Stimulated activated CD8-positive, alpha-beta memory T cell treated with anti-CD3 and anti-CD28 coated beads, Interleukin-2, amount 100 ng/mL, for 48 hours (primary cell): Measurements from ENCODE around the gene MTHFD1L.
A peak's percentile ranks its signal among the peaks of the same experiment; 100 is the strongest.

Source experiments
- DNase-seq, 2 donors: peaks; one replicate each; pipeline ENCODE4 v3.0.0-alpha.2; 2020; ENCODE audit warnings: low read depth in 2 of 2

The MTHFD1L gene

GRCh38 chr6:150934380-150934779, 68.9 kb downstream of the MTHFD1L start:
- no peak for DNase-seq

DNA sequence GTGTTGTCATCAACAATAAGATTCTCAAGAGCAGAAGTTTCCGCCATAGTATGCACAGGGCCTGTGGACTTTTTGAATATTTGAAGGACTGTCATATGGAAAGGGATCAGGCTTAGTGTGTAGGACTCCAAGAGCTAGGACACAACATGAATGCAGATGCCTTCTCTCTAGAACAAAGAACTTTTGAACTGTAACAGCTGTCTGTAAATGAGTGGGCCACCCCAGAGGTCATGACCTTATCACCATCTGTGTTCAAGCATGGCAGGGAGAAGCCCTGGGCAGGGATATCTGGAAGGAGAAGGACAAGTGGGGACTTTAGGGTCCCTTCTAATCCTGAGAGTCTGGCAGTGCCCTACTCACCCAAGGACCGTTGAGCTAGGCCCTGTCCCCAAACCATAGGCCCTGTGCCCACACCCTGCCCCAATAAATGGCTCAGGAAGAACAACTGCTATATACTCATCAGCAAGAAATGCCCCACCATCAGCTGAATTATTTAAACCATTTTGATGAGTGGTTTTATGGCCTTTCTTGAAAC, 70.6 kb downstream of the MTHFD1L start:
- no peak for DNase-seq

DNA sequence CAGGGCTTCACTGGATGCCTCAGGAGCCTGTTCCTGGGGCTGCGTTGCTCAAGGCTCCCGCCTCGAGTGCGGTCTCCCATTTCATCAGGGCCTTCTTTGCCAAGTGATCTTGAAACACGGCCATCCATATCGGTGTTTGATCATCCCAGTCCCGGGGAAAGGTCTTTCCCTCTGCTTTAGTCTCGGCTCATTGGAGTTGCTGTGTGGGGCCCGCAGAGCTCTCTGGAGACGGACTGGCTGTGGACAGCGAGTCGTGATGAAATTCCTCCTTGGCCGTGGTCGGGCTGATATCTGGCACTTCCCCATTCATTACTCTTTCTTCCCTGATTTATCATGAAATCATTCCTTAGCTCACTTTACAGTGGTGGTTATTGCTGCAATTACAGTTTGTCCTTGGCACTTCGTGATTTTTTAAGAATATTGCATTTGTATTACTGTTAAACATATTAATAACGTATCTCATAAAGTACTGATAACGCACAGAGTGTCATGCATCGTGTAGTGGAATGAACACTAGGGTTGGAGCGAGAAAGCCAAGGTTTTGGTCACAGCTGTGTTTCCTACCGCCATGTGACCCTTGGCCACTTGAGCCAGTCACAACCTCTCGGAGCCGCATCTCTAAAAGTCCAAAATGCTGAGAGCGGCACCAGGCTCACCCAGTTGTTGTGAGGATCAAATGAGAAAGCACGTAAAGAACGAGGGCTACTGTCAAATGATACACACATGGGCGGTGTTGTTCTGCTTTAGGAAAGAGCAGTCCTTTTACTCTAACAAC, 71.8 kb downstream of the MTHFD1L start:
- DNase-seq: no peak

DNA sequence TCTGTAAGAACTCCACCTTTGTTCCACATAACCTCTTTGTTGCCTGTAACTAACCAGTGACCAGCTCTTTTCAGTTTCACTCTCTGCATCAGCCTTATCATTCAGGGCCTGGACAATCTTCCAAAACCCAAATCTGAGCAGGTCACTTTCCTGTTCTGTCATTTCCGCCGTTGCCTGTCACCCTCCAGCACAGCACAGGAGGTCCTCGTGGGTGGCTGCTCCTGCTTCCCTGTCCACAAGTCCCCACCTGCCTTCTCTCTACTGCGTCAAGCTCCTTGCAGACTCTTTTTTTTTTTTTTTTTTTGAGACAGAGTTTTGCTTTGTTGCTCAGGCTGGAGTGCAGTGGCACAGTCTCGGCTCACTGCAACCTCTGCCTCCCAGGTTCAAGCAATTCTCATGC, 73.9 kb downstream of the MTHFD1L start:
- DNase-seq: no peak

- no peak for DNase-seq
Measured at GRCh38 chr6:150940941-150941340, 75.4 kb downstream of the MTHFD1L start.

DNA sequence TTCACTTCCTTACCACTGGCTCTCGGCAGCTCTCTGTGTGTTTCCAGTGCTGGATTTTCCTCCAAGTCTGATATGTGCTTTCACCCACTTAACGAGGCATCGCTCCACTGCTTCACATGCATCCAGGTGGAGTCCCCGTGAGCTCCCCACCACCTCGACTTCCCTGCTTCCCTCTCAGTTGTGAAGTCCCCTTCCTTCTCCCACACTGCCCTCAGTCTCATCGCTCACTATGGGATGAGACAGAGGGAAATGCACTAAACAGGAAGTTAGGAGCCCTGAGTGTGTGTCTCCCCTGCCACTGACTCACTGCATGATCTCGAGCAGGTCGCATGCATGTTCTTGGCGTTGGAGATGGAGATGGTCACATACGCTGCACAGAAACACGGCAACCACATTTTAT, 84.0 kb downstream of the MTHFD1L start:
- DNase-seq: no peak

DNA sequence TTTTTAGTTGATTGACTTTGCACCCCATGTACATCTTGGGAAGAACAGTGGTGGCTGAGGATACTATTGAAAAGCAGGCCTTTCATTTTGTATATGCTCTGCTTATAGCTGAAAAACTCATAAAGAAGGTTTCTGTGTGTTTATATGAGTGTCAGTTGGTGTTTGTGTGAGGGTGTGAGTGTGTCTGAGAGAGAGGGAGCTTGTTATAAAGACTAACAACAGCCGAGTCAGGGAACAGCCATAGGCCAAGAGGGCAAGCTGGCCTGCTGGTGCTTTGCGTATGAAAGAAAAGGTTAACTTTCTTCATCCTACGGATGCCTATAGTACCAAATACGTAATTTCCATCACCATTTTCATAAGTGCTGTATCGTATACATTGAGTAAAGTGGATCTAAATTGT, 88.3 kb downstream of the MTHFD1L start:
- DNase-seq: no peak

DNA sequence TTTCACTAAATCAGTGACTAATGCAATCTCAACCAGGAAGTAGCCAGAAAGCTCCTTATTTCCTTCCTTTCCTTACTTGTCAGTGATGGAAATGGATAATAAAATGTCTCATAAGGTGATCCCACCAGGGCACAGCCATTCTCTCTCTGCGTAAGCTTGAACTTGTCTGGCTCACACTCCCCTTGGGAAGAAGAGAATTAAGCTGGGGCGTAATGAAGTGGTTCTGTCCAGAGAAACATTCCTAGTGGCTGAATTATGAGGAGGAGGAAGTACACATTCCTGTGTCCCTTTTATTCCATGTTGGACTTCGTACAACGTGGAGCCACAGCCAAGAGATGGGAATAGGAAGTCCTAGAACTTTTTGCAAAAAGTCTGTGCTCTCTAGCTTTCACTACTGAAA, 93.7 kb downstream of the MTHFD1L start:
- no peak for DNase-seq

GRCh38 chr6:150962436-150962835, 96.9 kb downstream of the MTHFD1L start:
- no peak for DNase-seq

DNA sequence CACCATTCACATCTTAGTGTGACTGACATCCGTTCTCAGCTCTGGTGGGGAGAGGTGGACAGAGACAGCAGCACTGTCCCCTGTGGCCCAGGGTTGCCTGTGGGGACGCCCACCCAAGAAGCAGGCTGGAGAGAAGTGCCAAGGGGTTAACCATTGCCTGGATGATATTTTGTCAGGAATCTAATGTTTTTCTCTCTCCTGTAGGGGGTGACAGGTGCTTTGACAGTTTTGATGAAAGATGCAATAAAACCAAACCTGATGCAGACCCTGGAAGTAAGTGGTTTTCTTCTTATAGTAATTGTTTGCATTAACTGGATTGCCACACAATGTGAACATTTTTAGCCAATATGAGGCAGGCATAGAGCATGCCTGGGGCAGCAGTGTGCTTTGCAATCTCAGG, 99.3 kb downstream of the MTHFD1L start:
- DNase-seq: no peak

GRCh38 chr6:150966786-150967185, 101.3 kb downstream of the MTHFD1L start:
- no peak for DNase-seq

DNA sequence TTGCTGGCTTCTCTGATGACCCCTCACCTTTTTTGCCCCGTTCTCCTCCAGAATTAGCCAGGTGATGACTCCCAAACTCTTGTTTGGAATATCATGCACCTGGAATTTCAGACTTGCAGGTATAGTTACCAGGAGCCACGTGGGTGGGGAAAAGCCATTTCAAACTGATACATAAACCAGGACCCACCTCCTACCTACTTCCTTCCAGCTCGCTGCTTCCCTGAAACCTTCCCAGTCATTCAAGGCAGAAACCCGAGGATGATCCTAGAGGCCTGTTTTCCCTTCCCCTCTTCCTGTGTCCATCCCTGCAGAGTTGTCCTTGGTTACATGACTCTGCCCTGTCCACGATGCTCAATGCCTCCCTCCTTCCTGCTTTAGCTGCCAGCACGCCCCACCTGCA, 101.9 kb downstream of the MTHFD1L start:
- DNase-seq: no peak

DNA sequence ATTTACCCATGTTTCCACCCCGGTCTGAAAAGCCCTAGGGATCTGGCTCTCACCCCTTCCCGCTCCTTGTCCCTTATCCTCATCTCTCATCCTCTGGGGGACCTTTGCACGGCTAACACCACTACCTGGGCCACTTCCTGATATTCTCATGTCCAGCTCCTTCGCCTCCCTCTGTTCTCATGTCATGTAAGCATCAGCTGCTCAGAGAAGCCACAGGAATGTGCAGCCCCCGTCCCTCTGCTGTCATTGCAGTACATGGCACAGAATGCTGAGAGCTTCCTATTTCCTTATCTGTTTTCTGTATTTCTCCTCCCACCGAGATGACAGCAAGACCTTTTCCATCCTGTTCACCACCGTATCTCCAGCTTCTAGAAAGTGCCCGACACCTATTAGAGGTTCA, 102.4 kb downstream of the MTHFD1L start:
- DNase-seq: no peak

DNA sequence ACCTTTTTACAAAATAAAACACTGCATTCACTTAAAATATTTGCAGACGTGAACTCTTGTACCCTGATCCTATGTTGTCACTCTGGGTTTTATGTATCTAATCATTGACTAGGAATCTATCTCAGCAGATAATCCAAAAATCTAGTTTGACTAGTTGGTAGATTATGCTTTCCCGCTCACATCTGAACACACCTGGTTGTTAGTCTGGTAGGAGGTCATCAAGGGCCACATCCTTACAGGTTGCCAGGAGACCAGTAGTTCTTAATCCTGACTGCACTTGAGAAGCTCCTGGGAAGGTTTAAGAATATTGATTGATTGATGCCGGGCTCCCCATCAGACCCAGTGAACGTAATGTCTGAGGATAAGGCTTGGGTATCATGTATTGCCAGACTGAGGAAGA, 104.4 kb downstream of the MTHFD1L start:
- no peak for DNase-seq

DNA sequence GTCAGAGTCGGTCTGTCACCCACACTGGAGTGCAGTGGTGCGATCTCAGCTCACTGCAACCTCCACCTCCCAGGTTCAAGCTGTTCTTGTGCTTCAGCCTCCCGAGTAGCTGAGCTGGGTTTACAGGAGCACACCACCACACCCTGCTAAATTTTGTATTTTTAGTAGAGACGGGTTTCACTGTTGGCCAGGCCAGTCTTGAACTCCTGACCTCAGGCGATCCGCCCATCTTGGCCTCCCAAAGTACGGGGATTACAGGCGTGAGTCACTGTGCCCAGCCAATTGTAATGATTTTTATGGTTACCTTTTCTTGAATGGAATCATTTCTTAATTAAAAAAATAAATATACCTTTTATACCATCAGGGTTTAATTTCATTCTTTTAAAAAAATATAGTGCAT, 105.7 kb downstream of the MTHFD1L start:
- DNase-seq: no peak

- no peak for DNase-seq
Measured at GRCh38 chr6:150975136-150975535, 109.6 kb downstream of the MTHFD1L start.

DNA sequence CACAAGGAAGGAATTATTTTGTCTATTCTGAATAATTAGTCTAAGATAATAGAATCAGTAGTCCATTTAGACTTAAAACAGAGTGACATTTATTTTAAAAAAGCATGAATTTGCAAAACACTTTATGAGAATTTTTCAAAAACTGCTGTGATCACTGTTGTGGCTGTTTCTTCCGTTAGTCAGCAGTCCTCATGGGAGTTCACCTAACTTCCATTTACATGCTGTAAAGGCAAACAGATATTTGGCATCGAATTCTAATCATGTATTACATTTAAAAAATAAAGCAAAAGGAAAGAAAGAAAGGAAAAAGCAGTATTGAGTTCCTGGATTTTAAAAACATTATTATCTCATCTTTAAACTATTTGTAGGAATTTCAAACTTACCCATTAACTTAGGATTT, 111.8 kb downstream of the MTHFD1L start:
- DNase-seq: no peak

GRCh38 chr6:150978624-150979023, 113.1 kb downstream of the MTHFD1L start:
- DNase-seq: no peak

GRCh38 chr6:150979826-150980350, 114.4 kb downstream of the MTHFD1L start:
- no peak for DNase-seq

DNA sequence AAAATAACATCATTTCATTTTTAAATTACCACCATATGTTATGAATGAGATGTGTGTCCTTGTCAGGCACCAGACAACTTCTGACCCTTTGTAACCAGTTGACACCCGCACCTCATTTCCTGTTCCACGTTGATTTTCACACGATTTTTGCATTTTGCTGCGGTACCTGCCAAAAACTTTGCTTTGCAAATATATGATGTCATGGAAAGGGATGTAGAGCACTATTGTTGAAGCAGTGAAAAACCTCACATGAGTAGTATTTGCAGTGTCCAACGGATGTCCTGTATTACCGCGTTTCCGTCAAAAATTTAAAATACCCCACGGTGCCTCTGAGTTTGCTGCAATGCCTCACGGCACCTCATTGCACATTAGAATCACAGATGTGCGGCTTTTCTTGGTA, 115.6 kb downstream of the MTHFD1L start:
- DNase-seq: no peak

DNA sequence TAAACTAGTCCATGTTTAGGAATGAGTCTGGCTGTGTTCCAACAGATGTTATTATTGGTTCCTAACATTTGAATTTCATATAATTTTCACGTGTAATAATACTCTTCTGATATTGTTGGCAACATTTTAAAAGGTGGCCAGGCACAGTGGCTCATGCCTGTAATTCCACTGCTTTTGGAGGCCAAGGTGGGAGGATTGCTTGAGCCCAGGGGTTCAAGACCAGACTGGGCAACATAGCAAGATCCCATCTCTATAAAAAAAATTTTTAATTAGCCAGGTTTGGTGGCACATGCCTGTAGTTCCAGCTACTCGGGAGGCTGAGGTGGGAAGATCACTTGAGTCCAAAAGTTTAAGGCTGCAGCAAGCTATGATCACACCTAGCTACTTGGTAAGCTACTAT, 116.2 kb downstream of the MTHFD1L start:
- DNase-seq: no peak

DNA sequence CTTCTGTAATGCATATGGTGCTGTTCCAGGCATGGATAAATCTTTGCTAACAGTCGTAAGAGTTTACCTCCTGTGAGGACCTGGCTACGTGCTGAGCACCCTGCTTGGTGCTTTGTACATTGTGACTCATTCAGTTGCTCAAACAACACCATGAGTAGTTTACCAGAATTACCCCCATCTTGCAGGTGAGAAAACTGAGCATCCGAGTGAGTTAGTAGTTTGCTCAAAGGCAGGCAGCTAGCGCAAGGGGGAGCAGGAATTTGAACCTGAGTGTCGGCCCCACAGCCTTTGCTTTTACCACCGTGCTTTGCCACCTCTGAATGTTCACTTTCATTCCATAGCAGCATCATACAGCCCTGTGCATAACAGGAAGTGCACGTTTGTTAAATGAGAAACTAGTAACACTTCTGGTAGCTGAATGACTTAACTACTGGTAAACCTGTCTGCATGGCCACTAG, 121.9 kb downstream of the MTHFD1L start:
- DNase-seq: peak in 1 of 2 donors; percentile 17

- no peak for DNase-seq
Measured at GRCh38 chr6:150987855-150988464, 122.5 kb downstream of the MTHFD1L start.
